HepG2 (cell line): ENCODE results near the gene CEP128. TPM values are rescaled to one million over a fixed set of nuclear protein-coding genes. Genes with fewer than 3 reads are reported as not detected.

Source experiments
- ATAC-seq: fragments of 200-7000 bp; cut with Tn5 transposase; 3 replicates; pipeline ENCODE4 v1.9.1; 2020; ENCODE audit warnings: mild to moderate bottlenecking, moderate library complexity
- BruUV-seq: library from RNA; stranded (reverse); fragments of 400-500 nt; replicated peaks from 2 replicates; lab custom pipeline; 2021; lab: Mats Ljungman, UMichigan
- CTCF ChIA-PET: fragments of 300-600 bp; formaldehyde crosslinking; extraction: SDS; loops from one replicate; lab custom pipeline; 2021; ENCODE audit warnings: low total read pairs, inconsistent platforms, low intra/inter-chr PET ratio; lab: Yijun Ruan, JAX
- POLR2A ChIA-PET: fragments of 350-600 bp; sonication (Branson Sonifier 250); formaldehyde crosslinking; loops from one replicate; lab custom pipeline; 2020; ENCODE audit warnings: antibody characterized with exemption, inconsistent platforms; lab: Yijun Ruan, JAX
- DNase-seq: peaks from one replicate; pipeline ENCODE4 v3.0.0-alpha.2; 2015; ENCODE audit warnings: low spot score
- FAIRE-seq: peaks from 3 replicates; lab custom pipeline; 2011; peaks lifted over from hg19 to GRCh38; lab: Jason Lieb, UNC
- H2AFZ ChIP-seq: one replicate; pipeline ENCODE4 v1.6.1; 2011; ENCODE audit warnings: low read length, inconsistent platforms
- H3K27ac ChIP-seq: fragments of 300-600 bp; 3 replicates; pipeline ENCODE4 v1.8.0; 2011; ENCODE audit warnings: mixed run types, mild to moderate bottlenecking, mixed read lengths, low read length, inconsistent platforms; ENCODE audit not compliant: insufficient read depth; ENCODE audit errors: extremely low read length
- H3K27me3 ChIP-seq, 2 experiments: fragments of 200-600 bp in 1 of 2; 2 replicates in 1 of 2; 3 replicates in 1 of 2; pipeline versions ENCODE4 v1.6.0 to v1.8.0; 2011; ENCODE audit warnings: low read length in 2 of 2, mild to moderate bottlenecking in 2 of 2, moderate library complexity in 2 of 2, inconsistent platforms in 1 of 2; ENCODE audit not compliant: insufficient read depth in 2 of 2, control insufficient read depth in 1 of 2
- H3K36me3 ChIP-seq, 2 experiments: fragments of 200-600 bp in 1 of 2; replicated peaks in 1 of 2; 2 replicates in 1 of 2; 3 replicates in 1 of 2; pipeline versions ENCODE4 v1.5.1 to v1.8.0; 2011; ENCODE audit warnings: low read length in 2 of 2, inconsistent platforms in 1 of 2; ENCODE audit not compliant: insufficient read depth in 2 of 2, control insufficient read depth in 1 of 2
- H3K4me1 ChIP-seq: 2 replicates; pipeline ENCODE4 v1.5.1; 2012; ENCODE audit warnings: low read length, inconsistent platforms; ENCODE audit not compliant: insufficient read depth
- H3K4me2 ChIP-seq: 2 replicates; pipeline ENCODE4 v1.6.0; 2011; ENCODE audit warnings: low read depth, low read length, inconsistent platforms
- H3K4me3 ChIP-seq, 3 experiments: fragments of 200-600 bp in 1 of 3; sonication (generic), shearing (Covaris generic) in 1 of 3; replicated peaks in 1 of 3; 2 replicates each; pipeline ENCODE4 v1.5.1; 2011 to 2016; ENCODE audit warnings: low read length in 3 of 3, inconsistent platforms in 2 of 3, low read depth in 2 of 3, mild to moderate bottlenecking in 2 of 3, control low read depth in 1 of 3, mixed read lengths in 1 of 3; ENCODE audit not compliant: insufficient read depth in 1 of 3
- H3K79me2 ChIP-seq: one replicate; pipeline ENCODE4 v1.6.1; 2011; ENCODE audit warnings: low read length, inconsistent platforms; ENCODE audit not compliant: insufficient read depth
- H3K9ac ChIP-seq: 2 replicates; pipeline ENCODE4 v1.6.0; 2011; ENCODE audit warnings: mild to moderate bottlenecking, low read depth, low read length, inconsistent platforms; ENCODE audit not compliant: insufficient read depth
- H3K9me3 ChIP-seq: 2 replicates; pipeline ENCODE4 v1.5.1; 2012; ENCODE audit warnings: mild to moderate bottlenecking, low read length
- H4K20me1 ChIP-seq: 2 replicates; pipeline ENCODE4 v1.6.0; 2011; ENCODE audit warnings: inconsistent platforms, mild to moderate bottlenecking, low read length, moderate library complexity; ENCODE audit not compliant: insufficient read depth
- ATF6 ChIP-seq: sonication (generic); formaldehyde crosslinking; conservative IDR thresholded peaks from 2 replicates; pipeline ENCODE4 v1.4.0; 2020; ENCODE audit warnings: missing genetic modification reagents
- NR1H2 ChIP-seq: sonication (generic); formaldehyde crosslinking; IDR thresholded peaks from 2 replicates; pipeline ENCODE4 v1.8.1; 2022; ENCODE audit warnings: low read depth, missing genetic modification reagents, borderline replicate concordance
- POLR2G ChIP-seq: fragments of 200-400 bp; formaldehyde crosslinking; IDR thresholded peaks from 2 replicates; pipeline ENCODE4 v1.6.1; 2018; ENCODE audit warnings: mild to moderate bottlenecking, low read depth, low read length, moderate library complexity
- TFDP2 ChIP-seq: sonication (generic); formaldehyde crosslinking; IDR thresholded peaks from 2 replicates; pipeline ENCODE4 v1.4.0; 2020; ENCODE audit warnings: missing genetic modification reagents
- XBP1 ChIP-seq: sonication (generic); formaldehyde crosslinking; IDR thresholded peaks from 2 replicates; pipeline ENCODE4 v1.5.0; 2020; ENCODE audit warnings: missing genetic modification reagents
- ZNF569 ChIP-seq: sonication (generic); formaldehyde crosslinking; IDR thresholded peaks from 2 replicates; pipeline ENCODE4 v1.5.0; 2020; ENCODE audit warnings: mild to moderate bottlenecking, missing genetic modification reagents, moderate library complexity, borderline replicate concordance
- ZNF572 ChIP-seq: sonication (generic); formaldehyde crosslinking; IDR thresholded peaks from 2 replicates; pipeline ENCODE4 v1.5.1; 2020; ENCODE audit warnings: mild to moderate bottlenecking, missing genetic modification reagents
- ZNF670 ChIP-seq: sonication (generic); formaldehyde crosslinking; IDR thresholded peaks from 2 replicates; pipeline ENCODE4 v1.8.0; 2022; ENCODE audit warnings: mild to moderate bottlenecking, missing genetic modification reagents, borderline replicate concordance
- ZNF839 ChIP-seq: sonication (generic); formaldehyde crosslinking; IDR thresholded peaks from 2 replicates; pipeline ENCODE4 v1.4.0; 2020; ENCODE audit warnings: missing genetic modification reagents, mild to moderate bottlenecking, borderline replicate concordance
- WGBS: methylation state at CpG from one replicate; pipeline ENCODE4 v1.1.6; 2017; ENCODE audit warnings: low lambda C conversion rate; 5-methylcytosine and 5-hydroxymethylcytosine counted together
- in situ Hi-C: cut with HindIII; loops from 2 replicates; pipeline ENCODE4 v1.10.0; 2017; ENCODE audit warnings: low pct_unique_long_range_greater_than_20kb; ENCODE audit not compliant: extremely low pct_ligation_motif_present
- intact Hi-C: fragments of 100-400 bp; cut with micrococcal nuclease; formaldehyde crosslinking; loops from one replicate; pipeline ENCODE4 v1.10.0; 2022; ENCODE audit not compliant: unreplicated experiment
- polyA plus RNA-seq, 8 experiments: library from polyadenylated mRNA; depleted of rRNA in 3 of 8; stranded (reverse) in 7 of 8; unstranded in 1 of 8; fragments of >200 nt; fragmentation: Illumina TruSeq in 4 of 8; extraction: Trizol in 4 of 8; gene quantifications; 2 replicates each; pipeline versions ENCODE4 v1.2.1 to v1.2.3, GENCODE V29; 2011 to 2016; ENCODE audit warnings: low read depth in 4 of 8, missing spikeins in 1 of 8, mixed read lengths in 1 of 8; ENCODE audit not compliant: insufficient read depth in 1 of 8
- total RNA-seq, 5 experiments: library from RNA; depleted of rRNA; stranded (reverse); fragments of >200 nt; fragmentation: Illumina TruSeq; extraction: Trizol; gene quantifications; 2 replicates each; pipeline ENCODE4 v1.2.3, GENCODE V29; 2016; ENCODE audit warnings: low read depth in 1 of 5
- TF ChIP-seq, protein P1 (sequence below): sonication (generic); formaldehyde crosslinking; IDR thresholded peaks from 2 replicates; pipeline ENCODE4 v1.4.0; 2020; ENCODE audit warnings: missing genetic modification reagents
- TF ChIP-seq, protein P2 (sequence below): sonication (generic); formaldehyde crosslinking; IDR thresholded peaks from 2 replicates; pipeline ENCODE4 v1.4.0; 2020; ENCODE audit warnings: missing genetic modification reagents

Gene CEP128
- total and polyA plus RNA-seq, 2 of the 13 experiments (the other 11 are each of a cell fraction or from before 2014, with no cell fraction given): 1.3 to 7.5 TPM

DNA sequence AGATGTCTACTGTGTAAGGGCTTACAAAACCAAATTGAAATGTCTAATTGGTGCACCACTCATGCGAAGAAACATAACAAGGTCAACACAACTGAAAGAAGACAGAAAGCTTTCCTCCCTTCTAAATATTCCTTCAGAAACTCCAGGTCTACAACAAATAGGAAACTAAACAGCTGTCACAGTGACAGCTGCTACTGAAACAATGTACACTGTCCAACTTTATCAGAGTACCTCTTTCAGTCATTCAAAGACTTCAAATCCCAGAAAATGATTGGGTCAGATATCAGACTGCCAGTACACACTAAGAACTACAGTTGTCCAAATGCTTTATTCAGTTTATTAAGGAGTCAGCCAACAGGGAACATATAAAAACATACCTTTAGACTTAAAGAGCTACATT, 35.2 kb downstream of the CEP128 start:
- Histone ChIP-seq H3K27ac (no peak overlapping the region), H3K4me3 (no peak overlapping the region), H3K4me2 (no peak overlapping the region), H3K4me1 (peaks cover 6% of the 10 kb centered on the region; the same call in 1 of the 2 replicates), H3K79me2 (no peaks in the 10 kb centered on the region), H3K9me3 (no peaks in the 10 kb centered on the region), H2AFZ (no peak overlapping the region), H3K27me3 (no peaks in the 10 kb centered on the region), H3K36me3 (no peaks in the 10 kb centered on the region), H4K20me1 (no peaks in the 10 kb centered on the region), H3K9ac (no peak overlapping the region)
- no peak for ATAC-seq
- in situ Hi-C loops: no loop called here
- POLR2A ChIA-PET: no interaction called here
- FAIRE-seq: no peak
- no peak for TF ChIP-seq ATF6 (CRISPR knock-in tag)
- TF ChIP-seq ZNF572 (CRISPR knock-in tag): no peak
- TF ChIP-seq ZNF569 (CRISPR knock-in tag): no peak
- TF ChIP-seq, protein P1, sequence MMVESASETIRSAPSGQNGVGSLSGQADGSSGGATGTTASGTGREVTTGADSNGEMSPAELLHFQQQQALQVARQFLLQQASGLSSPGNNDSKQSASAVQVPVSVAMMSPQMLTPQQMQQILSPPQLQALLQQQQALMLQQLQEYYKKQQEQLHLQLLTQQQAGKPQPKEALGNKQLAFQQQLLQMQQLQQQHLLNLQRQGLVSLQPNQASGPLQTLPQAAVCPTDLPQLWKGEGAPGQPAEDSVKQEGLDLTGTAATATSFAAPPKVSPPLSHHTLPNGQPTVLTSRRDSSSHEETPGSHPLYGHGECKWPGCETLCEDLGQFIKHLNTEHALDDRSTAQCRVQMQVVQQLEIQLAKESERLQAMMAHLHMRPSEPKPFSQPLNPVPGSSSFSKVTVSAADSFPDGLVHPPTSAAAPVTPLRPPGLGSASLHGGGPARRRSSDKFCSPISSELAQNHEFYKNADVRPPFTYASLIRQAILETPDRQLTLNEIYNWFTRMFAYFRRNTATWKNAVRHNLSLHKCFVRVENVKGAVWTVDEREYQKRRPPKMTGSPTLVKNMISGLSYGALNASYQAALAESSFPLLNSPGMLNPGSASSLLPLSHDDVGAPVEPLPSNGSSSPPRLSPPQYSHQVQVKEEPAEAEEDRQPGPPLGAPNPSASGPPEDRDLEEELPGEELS (CRISPR knock-in tag): no peak
- TF ChIP-seq, protein P2, sequence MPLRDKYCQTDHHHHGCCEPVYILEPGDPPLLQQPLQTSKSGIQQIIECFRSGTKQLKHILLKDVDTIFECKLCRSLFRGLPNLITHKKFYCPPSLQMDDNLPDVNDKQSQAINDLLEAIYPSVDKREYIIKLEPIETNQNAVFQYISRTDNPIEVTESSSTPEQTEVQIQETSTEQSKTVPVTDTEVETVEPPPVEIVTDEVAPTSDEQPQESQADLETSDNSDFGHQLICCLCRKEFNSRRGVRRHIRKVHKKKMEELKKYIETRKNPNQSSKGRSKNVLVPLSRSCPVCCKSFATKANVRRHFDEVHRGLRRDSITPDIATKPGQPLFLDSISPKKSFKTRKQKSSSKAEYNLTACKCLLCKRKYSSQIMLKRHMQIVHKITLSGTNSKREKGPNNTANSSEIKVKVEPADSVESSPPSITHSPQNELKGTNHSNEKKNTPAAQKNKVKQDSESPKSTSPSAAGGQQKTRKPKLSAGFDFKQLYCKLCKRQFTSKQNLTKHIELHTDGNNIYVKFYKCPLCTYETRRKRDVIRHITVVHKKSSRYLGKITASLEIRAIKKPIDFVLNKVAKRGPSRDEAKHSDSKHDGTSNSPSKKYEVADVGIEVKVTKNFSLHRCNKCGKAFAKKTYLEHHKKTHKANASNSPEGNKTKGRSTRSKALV (CRISPR knock-in tag): no peak
- no peak for TF ChIP-seq XBP1 (CRISPR knock-in tag)
- no peak for TF ChIP-seq TFDP2 (CRISPR knock-in tag)
- no peak for TF ChIP-seq NR1H2 (CRISPR knock-in tag)
- TF ChIP-seq ZNF670 (CRISPR knock-in tag): no peak
- no peak for TF ChIP-seq POLR2G
- no peak for TF ChIP-seq ZNF839 (CRISPR knock-in tag)
- 100% methylated on average over 1 of the region's 1 CpG for WGBS
- no TSS peak for BruUV-seq
- CTCF ChIA-PET: no interaction called here
- no peak for DNase-seq
- intact Hi-C loops: no loop called here
